Liver (tissue), 3 donors: ENCODE results near the gene RAB28.

Experiments used
- ATF3 ChIP-seq: IDR thresholded peaks from 2 replicates; pipeline ENCODE4 v1.6.1; 2016; ENCODE audit warnings: antibody characterized with exemption
- CTCF ChIP-seq: fragments of 150-350 bp; IDR thresholded peaks from 2 replicates; pipeline ENCODE4 v1.5.1; 2017; ENCODE audit warnings: improper control_type of control experiment, low read depth, low read length; ENCODE audit not compliant: missing input control
- EGR1 ChIP-seq, 2 donors: IDR thresholded peaks; 2 replicates each; pipeline ENCODE4 v1.6.1; 2016 to 2018; ENCODE audit warnings: antibody characterized with exemption in 2 of 2, low read depth in 2 of 2
- GABPA ChIP-seq, 2 donors: IDR thresholded peaks in 1 of 2; conservative IDR thresholded peaks in 1 of 2; 2 replicates each; pipeline ENCODE4 v1.6.1; 2016; ENCODE audit warnings: antibody characterized with exemption in 2 of 2, mild to moderate bottlenecking in 1 of 2, moderate library complexity in 1 of 2
- JUND ChIP-seq, 2 donors: IDR thresholded peaks; 2 replicates each; pipeline ENCODE4 v1.6.1; 2016; ENCODE audit warnings: antibody characterized with exemption in 2 of 2
- MAX ChIP-seq: IDR thresholded peaks from 2 replicates; pipeline ENCODE4 v1.6.1; 2016; ENCODE audit warnings: antibody characterized with exemption
- RAD21 ChIP-seq, 2 donors: IDR thresholded peaks; 2 replicates each; pipeline ENCODE4 v1.6.1; 2016; ENCODE audit warnings: antibody characterized with exemption in 2 of 2, mild to moderate bottlenecking in 2 of 2
- REST ChIP-seq: IDR thresholded peaks from 2 replicates; pipeline ENCODE4 v1.6.1; 2016; ENCODE audit warnings: antibody characterized with exemption, mild to moderate bottlenecking
- RXRA ChIP-seq, 2 donors: IDR thresholded peaks; 2 replicates each; pipeline ENCODE4 v1.6.1; 2017 to 2018; ENCODE audit warnings: antibody characterized with exemption in 2 of 2, mild to moderate bottlenecking in 1 of 2
- SP1 ChIP-seq: IDR thresholded peaks from 2 replicates; pipeline ENCODE4 v1.6.1; 2018; ENCODE audit warnings: antibody characterized with exemption, mild to moderate bottlenecking
- TAF1 ChIP-seq: conservative IDR thresholded peaks from 2 replicates; pipeline ENCODE4 v1.6.1; 2016; ENCODE audit warnings: antibody characterized with exemption, mild to moderate bottlenecking
- YY1 ChIP-seq: IDR thresholded peaks from 2 replicates; pipeline ENCODE4 v1.6.1; 2016; ENCODE audit warnings: antibody characterized with exemption, mild to moderate bottlenecking
- donor health status: healthy.
- donor health status: healthy.

- TF ChIP-seq REST (no peak), CTCF (no peak), EGR1 (IDR thresholded peaks at IDR 0.05; ENCODE audit: low read depth in 2 of 2) (no peak), SP1 (no peak), JUND (IDR thresholded peaks at IDR 0.05) (no peak), ATF3 (no peak), YY1 (no peak), MAX (no peak), RAD21 (IDR thresholded peaks at IDR 0.05) (no peak), RXRA (IDR thresholded peaks at IDR 0.05) (no peak), TAF1 (no peak), GABPA (IDR thresholded peaks at IDR 0.05 in 1 of 2, conservative IDR thresholded peaks at IDR 0.05 in 1 of 2) (no peak)
These were observed 143.5 kb downstream of the RAB28 start for GRCh38 chr4:13340672-13341071.
